Gastroesophageal sphincter (tissue), 3 donors: ENCODE measurements around the gene ZBTB32.

ENCODE experiments used
- CTCF ChIP-seq, 4 experiments: fragments of 200-600 bp in 2 of 4; fragments of 450-650 bp in 2 of 4; sonication (generic) in 1 of 4; IDR thresholded peaks; one replicate each; pipeline ENCODE4 v1.5.1; 2017 to 2019; ENCODE audit warnings: antibody characterized with exemption in 4 of 4, mild to moderate bottlenecking in 2 of 4, moderate library complexity in 2 of 4
- EP300 ChIP-seq: sonication (generic); formaldehyde crosslinking; IDR thresholded peaks from one replicate; pipeline ENCODE4 v1.6.1; 2017; ENCODE audit warnings: antibody characterized with exemption, mild to moderate bottlenecking

GRCh38 chr19:35729021-35729420 is 24.7 kb downstream of the ZBTB32 start:
- TF ChIP-seq CTCF (IDR thresholded peaks at IDR 0.05) = no peak
- TF ChIP-seq EP300 = no peak
